Colonic mucosa (tissue), 4 donors: ENCODE measurements around the gene ANO2. TPM values are rescaled to one million over a fixed set of nuclear protein-coding genes. Genes with fewer than 3 reads are reported as not detected.

Experiments used
- DNase-seq: peaks from one replicate; pipeline ENCODE4 v3.0.0-alpha.2; 2020
- H3K27ac ChIP-seq: fragments of 200-600 bp; one replicate; pipeline ENCODE4 v1.8.0; 2021
- H3K27me3 ChIP-seq: fragments of 200-600 bp; one replicate; pipeline ENCODE4 v1.8.0; 2021
- H3K36me3 ChIP-seq: fragments of 200-600 bp; one replicate; pipeline ENCODE4 v1.8.0; 2021
- H3K4me1 ChIP-seq: fragments of 200-600 bp; one replicate; pipeline ENCODE4 v1.8.0; 2021; ENCODE audit warnings: mild to moderate bottlenecking
- H3K4me3 ChIP-seq: fragments of 200-600 bp; one replicate; pipeline ENCODE4 v1.8.0; 2021
- H3K9ac ChIP-seq, 2 donors: one replicate each; pipeline ENCODE4 v1.7.0; 2013; ENCODE audit warnings: control low read depth in 2 of 2, low read depth in 2 of 2, low read length in 2 of 2
- H3K9me3 ChIP-seq: fragments of 200-600 bp; one replicate; pipeline ENCODE4 v1.8.0; 2021
- CTCF ChIP-seq: fragments of 200-600 bp; IDR thresholded peaks from one replicate; pipeline ENCODE4 v1.8.0; 2022; ENCODE audit warnings: antibody characterized with exemption, mild to moderate bottlenecking
- intact Hi-C: fragments of 100-400 bp; cut with DNase I; formaldehyde crosslinking; loops from one replicate; pipeline ENCODE4 v1.14.1; 2022
- total RNA-seq, 2 donors: library from RNA; stranded (reverse); fragmentation: NEBNext Ultra II Directional in 1 of 2; extraction: Animal tissue kit (Norgen Biotek cat#: 25700) in 1 of 2; gene quantifications; one replicate each; pipeline ENCODE4 v1.2.1, GENCODE V29; 2021
- donor health status: healthy.
- donor health status: DM: no; HTN: no; CAD: no.
- donor health status: DM: no; HTN: no; CAD: no.

Gene ANO2
- total RNA-seq, 2 donors from 2014 or later: 1.1 to 2.2 TPM

- Histone ChIP-seq H3K4me1 (no peaks in the 10 kb centered on the region), H3K9me3 (no peaks in the 10 kb centered on the region), H3K27ac (no peak overlapping the region), H3K27me3 (no peaks in the 10 kb centered on the region), H3K36me3 (no peaks in the 10 kb centered on the region), H3K4me3 (no peak overlapping the region), H3K9ac (no peak overlapping the region)
- no peak for TF ChIP-seq CTCF
- intact Hi-C loops: no loop called here
- no peak for DNase-seq
These were observed 352.7 kb downstream of the ANO2 start for GRCh38 chr12:5592310-5592709.

DNA sequence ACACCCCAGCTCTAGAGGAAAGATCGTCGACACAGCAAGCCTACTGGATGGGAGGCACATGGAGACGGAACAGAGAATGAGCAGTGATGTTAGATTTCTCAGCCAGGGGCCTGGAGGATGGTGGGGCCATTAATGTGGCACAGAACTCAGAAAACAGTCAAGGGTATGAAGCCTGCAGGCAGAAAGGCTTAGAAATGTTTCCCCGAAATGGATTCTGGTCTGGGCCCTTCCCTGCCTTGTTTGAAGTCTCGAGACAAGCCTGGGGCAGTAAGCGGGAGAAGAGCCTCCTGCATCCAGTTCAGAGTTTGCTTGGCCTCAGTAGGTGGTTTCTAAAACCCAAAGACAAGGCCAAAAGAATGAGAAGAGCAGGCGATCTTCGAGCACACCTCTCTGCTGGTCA, 354.7 kb downstream of the ANO2 start:
- Histone ChIP-seq H3K27ac (no peak overlapping the region), H3K9ac (no peak overlapping the region), H3K36me3 (no peaks in the 10 kb centered on the region), H3K4me3 (no peak overlapping the region), H3K27me3 (no peaks in the 10 kb centered on the region), H3K4me1 (no peaks in the 10 kb centered on the region), H3K9me3 (no peaks in the 10 kb centered on the region)
- DNase-seq: no peak
- intact Hi-C loops: no loop called here
- TF ChIP-seq CTCF: no peak

DNA sequence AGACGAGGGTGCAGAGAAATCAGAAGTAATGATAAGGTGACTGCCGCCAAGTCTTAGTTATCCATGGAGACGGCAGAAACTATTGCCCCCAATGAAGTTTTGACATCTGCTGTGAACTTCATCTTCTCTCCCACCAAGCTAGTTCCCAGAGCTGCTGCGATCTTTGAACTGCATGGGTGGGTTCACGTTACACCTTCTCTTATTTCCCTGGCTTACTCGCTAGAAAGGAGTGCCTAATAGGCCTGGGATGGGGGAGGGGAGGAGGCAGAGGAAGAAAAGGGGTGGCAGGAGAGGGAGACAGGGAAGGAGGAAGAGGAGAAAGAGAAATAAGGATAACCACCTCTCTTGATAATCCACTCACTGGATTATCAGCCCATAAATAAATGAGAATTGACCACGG, 356.0 kb downstream of the ANO2 start:
- H3K9ac ChIP-seq: no peak overlapping the region
- intact Hi-C loops: no loop called here
- no peak for DNase-seq

DNA sequence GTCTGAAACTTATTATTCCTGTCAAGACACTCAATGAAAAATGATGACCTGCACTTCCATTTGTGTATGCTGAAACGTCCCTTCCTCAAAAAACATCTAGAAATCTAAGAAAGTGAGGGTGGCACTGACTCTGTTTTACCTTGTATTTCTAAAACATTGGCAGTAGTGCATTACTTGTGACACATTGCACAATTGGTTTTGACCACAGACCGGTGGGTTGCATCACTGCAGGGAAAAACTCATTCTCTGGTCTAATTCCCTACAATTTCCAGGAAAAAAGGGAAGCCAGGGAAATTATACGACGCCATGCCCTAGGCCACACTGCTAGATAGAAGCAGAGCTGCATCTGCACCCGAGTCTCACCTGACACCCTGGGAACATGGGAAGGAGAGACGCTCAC, 356.5 kb downstream of the ANO2 start:
- Histone ChIP-seq H3K27me3 (no peaks in the 10 kb centered on the region), H3K4me3 (no peak overlapping the region), H3K9ac (no peak overlapping the region), H3K27ac (no peak overlapping the region), H3K9me3 (no peaks in the 10 kb centered on the region), H3K36me3 (no peaks in the 10 kb centered on the region), H3K4me1 (no peaks in the 10 kb centered on the region)
- no peak for DNase-seq
- intact Hi-C loops: no loop called here
- TF ChIP-seq CTCF: no peak

More for the DNA sequence above, 356.0 kb downstream of the ANO2 start:
- Histone ChIP-seq H3K4me1 (no peaks in the 10 kb centered on the region), H3K27ac (no peak overlapping the region), H3K9me3 (no peaks in the 10 kb centered on the region), H3K27me3 (no peaks in the 10 kb centered on the region), H3K4me3 (no peak overlapping the region), H3K36me3 (no peaks in the 10 kb centered on the region)
- TF ChIP-seq CTCF: no peak

- intact Hi-C loops: no loop called here
- no peak overlapping the region for H3K4me3 ChIP-seq
- TF ChIP-seq CTCF: no peak
- H3K27me3 ChIP-seq: no peaks in the 10 kb centered on the region
- DNase-seq: no peak
- no peaks in the 10 kb centered on the region for H3K9me3 ChIP-seq
- H3K27ac ChIP-seq: no peak overlapping the region
- no peaks in the 10 kb centered on the region for H3K4me1 ChIP-seq
- H3K36me3 ChIP-seq: no peaks in the 10 kb centered on the region
- no peak overlapping the region for H3K9ac ChIP-seq
These were observed 356.9 kb downstream of the ANO2 start for GRCh38 chr12:5588176-5588575.

DNA sequence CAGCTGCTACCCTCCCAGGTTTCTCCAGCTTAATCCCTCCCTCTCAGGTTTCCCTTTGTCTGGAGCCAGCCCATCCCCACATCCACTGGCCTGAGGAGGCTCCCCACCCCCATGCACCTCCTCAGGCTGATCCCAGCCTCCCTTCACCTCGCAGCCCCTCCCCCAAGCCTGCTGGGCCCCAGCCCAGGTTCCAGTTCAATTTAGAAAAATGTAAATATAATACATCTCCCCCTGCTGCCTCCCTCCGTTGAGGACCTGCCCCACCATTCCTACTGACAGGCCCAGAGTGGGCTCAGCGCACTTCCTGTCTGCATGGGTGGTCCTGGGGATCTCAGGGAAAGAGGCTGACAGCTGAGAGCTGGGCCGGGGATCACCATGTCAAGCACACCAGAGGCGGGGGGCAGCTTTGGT, 357.3 kb downstream of the ANO2 start:
- TF ChIP-seq CTCF: no peak
- no peaks in the 10 kb centered on the region for H3K9me3 ChIP-seq
- DNase-seq: no peak

More for the DNA sequence above, 357.3 kb downstream of the ANO2 start:
- Histone ChIP-seq H3K9ac (no peak overlapping the region), H3K27me3 (no peaks in the 10 kb centered on the region), H3K27ac (no peak overlapping the region), H3K36me3 (no peaks in the 10 kb centered on the region), H3K4me3 (no peak overlapping the region), H3K4me1 (no peaks in the 10 kb centered on the region)
- intact Hi-C loops: no loop called here
